Central memory CD8-positive, alpha-beta T cell (primary cell): ENCODE measurements around the gene TUBGCP6.

ENCODE experiments used
- ATAC-seq: fragments of 150-1000 bp; cut with Tn5 transposase; replicated peaks from 2 replicates; pipeline ENCODE4 v1.10.0; 2022; ENCODE audit warnings: mild to moderate bottlenecking, moderate FRiP score, moderate number of reproducible peaks; ENCODE audit not compliant: poor library complexity, severe bottlenecking; ENCODE audit errors: extremely low read depth
- DNase-seq, 2 donors: peaks; one replicate each; pipeline ENCODE4 v3.0.0; 2021; ENCODE audit warnings: low spot score in 2 of 2
- H3K27ac Mint-ChIP-seq: one replicate; pipeline ENCODE4 v1.8.0; 2022; ENCODE audit warnings: low read depth, mild to moderate bottlenecking, moderate library complexity, mixed read lengths
- H3K27me3 Mint-ChIP-seq: one replicate; pipeline ENCODE4 v1.8.0; 2022; ENCODE audit warnings: mixed read lengths
- H3K36me3 Mint-ChIP-seq: one replicate; pipeline ENCODE4 v1.8.0; 2022; ENCODE audit warnings: mild to moderate bottlenecking, moderate library complexity, mixed read lengths; ENCODE audit not compliant: insufficient read depth
- H3K4me1 Mint-ChIP-seq: one replicate; pipeline ENCODE4 v1.8.0; 2022; ENCODE audit warnings: mixed read lengths
- H3K4me3 Mint-ChIP-seq: one replicate; pipeline ENCODE4 v1.8.0; 2022; ENCODE audit warnings: mild to moderate bottlenecking, moderate library complexity, mixed read lengths
- H3K9me3 Mint-ChIP-seq: one replicate; pipeline ENCODE4 v1.8.0; 2022; ENCODE audit warnings: mixed read lengths

Gene TUBGCP6

DNA sequence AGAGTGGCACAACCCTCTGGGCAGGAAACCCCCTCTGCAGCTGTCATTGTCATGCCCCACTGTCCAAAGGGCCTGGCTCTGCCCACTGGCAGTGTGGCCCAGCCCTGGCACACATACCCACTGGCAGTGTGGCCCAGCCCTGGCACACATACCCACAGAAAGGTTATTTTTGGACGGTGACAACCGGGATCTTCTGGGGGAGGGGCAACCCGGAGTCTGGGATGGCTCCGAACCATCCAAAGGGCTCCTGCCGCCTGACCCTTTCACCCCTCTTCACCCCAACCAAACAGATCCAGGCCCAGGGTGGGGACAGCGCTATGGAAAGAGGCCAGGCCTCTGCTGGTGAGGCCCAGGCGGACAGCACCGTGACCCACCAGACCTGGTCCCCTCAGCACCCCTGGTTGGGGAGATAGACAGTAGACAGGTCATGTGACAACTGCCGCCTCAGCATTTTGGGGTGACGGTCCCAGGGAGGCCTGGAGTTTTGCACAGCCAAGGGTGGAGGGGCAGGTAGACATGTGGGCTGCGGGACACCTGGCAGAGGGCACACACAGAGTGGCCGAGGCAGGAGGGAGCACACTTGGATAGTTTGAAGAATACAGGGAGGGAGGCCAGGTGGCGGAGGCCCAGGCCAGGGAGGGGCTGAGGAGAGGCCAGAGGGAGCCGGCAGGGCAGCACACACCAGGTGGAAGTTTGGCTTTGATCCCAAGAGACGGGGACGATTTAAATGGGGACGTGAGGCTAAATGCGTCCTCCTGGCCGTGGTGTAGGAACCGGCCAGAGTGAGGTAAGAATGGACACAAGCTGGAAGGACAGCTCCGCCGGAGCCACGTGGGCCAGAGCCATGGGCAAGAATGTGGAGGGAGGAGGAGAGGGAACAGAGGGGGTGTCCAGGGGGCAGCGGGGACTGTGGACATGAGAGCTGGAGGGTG lies 13.8 kb upstream of the TUBGCP6 start:
- no peak for DNase-seq
- no peak for ATAC-seq
- Mint-ChIP-seq H3K27me3 (peaks cover 14% of the 10 kb centered on the region), H3K9me3 (no peaks in the 10 kb centered on the region), H3K36me3 (peaks cover 7% of the 10 kb centered on the region), H3K27ac (no peak overlapping the region), H3K4me3 (no peak overlapping the region), H3K4me1 (peaks cover 5% of the 10 kb centered on the region)

- H3K9me3 Mint-ChIP-seq: no peaks in the 10 kb centered on the region
- H3K4me3 Mint-ChIP-seq: no peak overlapping the region
- no peak for DNase-seq
- H3K27ac Mint-ChIP-seq: no peak overlapping the region
- H3K36me3 Mint-ChIP-seq: peaks cover 7% of the 10 kb centered on the region
- H3K4me1 Mint-ChIP-seq: peaks cover 5% of the 10 kb centered on the region
- ATAC-seq: no peak
- peaks cover 9% of the 10 kb centered on the region for H3K27me3 Mint-ChIP-seq
Measured at GRCh38 chr22:50257451-50258360, 12.9 kb upstream of the TUBGCP6 start.

- peaks cover 2% of the 10 kb centered on the region for H3K27me3 Mint-ChIP-seq
- no peaks in the 10 kb centered on the region for H3K9me3 Mint-ChIP-seq
- DNase-seq: no peak
- H3K36me3 Mint-ChIP-seq: peaks cover 7% of the 10 kb centered on the region
- no peak overlapping the region for H3K4me3 Mint-ChIP-seq
- peaks cover 2% of the 10 kb centered on the region for H3K4me1 Mint-ChIP-seq
- ATAC-seq: no peak
- H3K27ac Mint-ChIP-seq: no peak overlapping the region
Measured at GRCh38 chr22:50257041-50257440, 12.2 kb upstream of the TUBGCP6 start.

DNA sequence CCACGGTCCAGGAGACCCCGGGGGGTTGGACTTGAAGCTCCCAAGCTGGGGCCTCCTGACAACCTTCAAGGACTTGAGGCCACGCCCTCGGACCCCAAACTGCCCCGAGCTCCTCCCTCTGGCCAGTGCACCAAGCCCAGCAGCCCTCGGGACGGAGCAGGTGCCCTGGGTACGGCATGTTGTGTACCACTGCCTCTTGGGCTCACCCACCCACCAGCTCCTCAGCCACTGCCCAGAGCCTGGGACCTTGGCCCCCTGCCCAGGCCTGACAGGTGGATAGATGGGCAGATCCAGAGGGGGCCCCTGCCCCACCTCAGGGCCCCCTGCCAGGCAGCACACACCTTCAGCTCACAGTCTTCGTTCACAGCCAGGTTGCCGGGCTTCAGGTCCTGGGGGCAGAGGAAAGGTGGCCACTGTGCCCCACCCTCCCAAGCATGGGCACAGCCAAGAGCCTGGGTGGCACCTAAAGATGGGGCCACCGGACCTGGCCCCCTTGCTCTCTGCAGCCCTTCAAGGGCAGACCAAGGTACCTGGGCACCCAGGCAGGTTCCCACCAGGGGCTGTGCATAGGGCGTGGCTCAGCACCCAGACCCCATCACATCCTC lies 11.5 kb upstream of the TUBGCP6 start:
- no peak overlapping the region for H3K27ac Mint-ChIP-seq
- no peak overlapping the region for H3K4me3 Mint-ChIP-seq
- peaks cover 7% of the 10 kb centered on the region for H3K36me3 Mint-ChIP-seq
- DNase-seq (no peak), ATAC-seq (no peak)
- no peaks in the 10 kb centered on the region for H3K9me3 Mint-ChIP-seq
- H3K4me1 Mint-ChIP-seq: no peaks in the 10 kb centered on the region
- H3K27me3 Mint-ChIP-seq: no peaks in the 10 kb centered on the region

DNA sequence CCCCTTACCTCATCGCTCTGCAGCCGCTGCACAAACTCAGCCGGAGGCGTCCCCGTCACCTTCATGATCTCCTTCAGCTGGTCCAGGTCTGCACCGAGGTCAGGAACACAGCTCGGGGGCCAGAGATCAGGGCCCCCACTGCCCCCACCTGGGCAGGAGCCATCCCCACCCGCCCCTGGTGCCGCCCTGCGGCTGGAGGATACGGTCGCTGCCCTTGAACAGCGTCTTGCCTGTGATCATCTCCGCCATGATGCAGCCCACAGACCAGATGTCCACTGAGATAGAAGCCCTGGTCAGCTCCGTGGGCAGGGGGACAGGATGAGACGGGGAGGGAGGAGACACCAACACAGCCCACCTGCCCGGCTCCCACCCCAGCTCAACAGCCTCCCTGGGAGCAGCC lies 10.8 kb upstream of the TUBGCP6 start:
- Mint-ChIP-seq H3K4me1 (no peaks in the 10 kb centered on the region), H3K4me3 (no peak overlapping the region), H3K9me3 (no peaks in the 10 kb centered on the region), H3K27ac (no peak overlapping the region), H3K27me3 (no peaks in the 10 kb centered on the region), H3K36me3 (peaks cover 7% of the 10 kb centered on the region)
- ATAC-seq (no peak), DNase-seq (no peak)

GRCh38 chr22:50255099-50255498 lies 10.3 kb upstream of the TUBGCP6 start:
- H3K9me3 Mint-ChIP-seq: no peaks in the 10 kb centered on the region
- H3K36me3 Mint-ChIP-seq: peaks cover 10% of the 10 kb centered on the region
- H3K4me3 Mint-ChIP-seq: no peak overlapping the region
- peaks cover 3% of the 10 kb centered on the region for H3K4me1 Mint-ChIP-seq
- H3K27ac Mint-ChIP-seq: no peak overlapping the region
- H3K27me3 Mint-ChIP-seq: no peaks in the 10 kb centered on the region
- no peak for ATAC-seq
- DNase-seq: no peak

DNA sequence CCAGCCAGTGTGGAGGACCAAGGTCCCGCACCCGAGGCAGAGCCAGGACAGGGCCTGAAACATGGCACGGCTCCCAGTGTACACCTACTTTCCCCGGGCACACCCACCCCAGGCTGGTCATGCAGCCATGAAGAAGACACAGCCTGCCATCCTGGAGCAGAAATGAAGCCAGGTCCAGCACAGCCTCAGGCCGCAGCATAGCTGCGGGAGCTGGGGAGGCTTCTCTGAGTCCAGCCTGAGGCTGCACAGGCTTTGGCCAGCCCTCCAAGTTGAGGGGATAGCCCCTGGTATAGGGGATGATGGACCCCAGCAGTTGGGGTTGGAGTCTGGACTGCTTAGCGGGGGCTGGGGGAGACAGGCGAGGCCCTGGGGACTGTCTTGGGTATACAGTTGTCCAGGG lies 9.1 kb upstream of the TUBGCP6 start:
- peaks cover 8% of the 10 kb centered on the region for H3K4me1 Mint-ChIP-seq
- peaks cover 10% of the 10 kb centered on the region for H3K36me3 Mint-ChIP-seq
- H3K4me3 Mint-ChIP-seq: no peak overlapping the region

GRCh38 chr22:50253046-50253915 lies 8.5 kb upstream of the TUBGCP6 start:
- peaks cover 8% of the 10 kb centered on the region for H3K4me1 Mint-ChIP-seq

More for the DNA sequence above, 9.1 kb upstream of the TUBGCP6 start:
- Mint-ChIP-seq H3K9me3 (no peaks in the 10 kb centered on the region), H3K27me3 (no peaks in the 10 kb centered on the region), H3K27ac (peak overlapping the region; percentile 32)
- DNase-seq (no peak), ATAC-seq (no peak)

DNA sequence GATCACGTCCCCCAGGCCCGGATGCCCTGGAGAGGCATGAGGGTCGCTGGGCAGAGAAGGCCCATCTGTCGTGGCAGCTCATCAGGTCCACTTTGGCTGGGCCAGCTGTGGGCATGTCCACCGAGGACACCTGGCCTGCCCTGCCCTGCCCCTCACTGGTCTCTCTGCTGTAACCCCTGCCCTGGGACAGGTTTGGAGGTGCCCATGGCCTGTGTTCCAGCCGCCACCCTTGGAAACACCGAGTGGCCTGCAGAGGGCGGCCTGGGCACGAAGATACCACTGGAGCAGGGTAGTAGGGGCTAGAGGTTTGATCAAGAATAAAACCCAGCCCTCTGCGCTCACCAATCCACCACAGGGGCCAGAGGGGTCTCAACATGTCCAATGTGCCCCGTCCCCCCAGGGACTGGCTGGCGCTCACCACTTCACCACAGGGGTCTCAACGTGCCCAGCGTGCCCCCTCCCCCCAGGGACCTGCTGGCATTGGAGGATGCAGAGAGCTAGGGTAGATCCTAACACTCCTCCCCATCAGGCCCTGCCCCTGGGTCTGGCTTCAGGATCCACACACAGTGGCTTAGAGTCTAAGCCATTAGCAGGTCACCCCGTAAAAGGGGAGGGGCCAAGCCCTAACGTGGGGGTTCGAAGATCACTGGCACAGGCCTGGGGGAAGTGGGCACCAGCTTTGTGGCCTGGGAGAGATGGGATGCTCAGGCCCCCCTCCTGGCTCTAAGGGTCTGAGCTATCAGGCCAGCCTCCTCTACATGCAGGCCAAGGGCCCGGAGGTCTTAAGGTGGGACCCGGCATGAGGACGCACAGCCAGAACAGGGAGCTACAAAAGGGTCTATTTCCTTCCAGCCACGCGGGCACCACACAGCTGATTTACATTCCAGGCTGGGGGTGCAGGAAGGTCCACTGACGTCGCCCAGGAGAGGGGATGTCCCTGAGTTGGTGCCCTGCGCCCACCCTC lies 7.5 kb upstream of the TUBGCP6 start:
- no peaks in the 10 kb centered on the region for H3K9me3 Mint-ChIP-seq
- DNase-seq (peak; percentile 54 to 56), ATAC-seq (peak; percentile 74)
- peak overlapping the region; percentile 10 for H3K27ac Mint-ChIP-seq
- H3K36me3 Mint-ChIP-seq: peaks cover 12% of the 10 kb centered on the region
- peak overlapping the region; percentile 38 for H3K4me3 Mint-ChIP-seq
- peaks cover 15% of the 10 kb centered on the region for H3K4me1 Mint-ChIP-seq
- no peaks in the 10 kb centered on the region for H3K27me3 Mint-ChIP-seq

More at GRCh38 chr22:50253046-50253915, 8.5 kb upstream of the TUBGCP6 start:
- H3K4me3 Mint-ChIP-seq: no peak overlapping the region
- DNase-seq (no peak), ATAC-seq (no peak)
- H3K27ac Mint-ChIP-seq: peak overlapping the region; percentile 32
- no peaks in the 10 kb centered on the region for H3K9me3 Mint-ChIP-seq
- H3K36me3 Mint-ChIP-seq: peaks cover 8% of the 10 kb centered on the region
- no peaks in the 10 kb centered on the region for H3K27me3 Mint-ChIP-seq

DNA sequence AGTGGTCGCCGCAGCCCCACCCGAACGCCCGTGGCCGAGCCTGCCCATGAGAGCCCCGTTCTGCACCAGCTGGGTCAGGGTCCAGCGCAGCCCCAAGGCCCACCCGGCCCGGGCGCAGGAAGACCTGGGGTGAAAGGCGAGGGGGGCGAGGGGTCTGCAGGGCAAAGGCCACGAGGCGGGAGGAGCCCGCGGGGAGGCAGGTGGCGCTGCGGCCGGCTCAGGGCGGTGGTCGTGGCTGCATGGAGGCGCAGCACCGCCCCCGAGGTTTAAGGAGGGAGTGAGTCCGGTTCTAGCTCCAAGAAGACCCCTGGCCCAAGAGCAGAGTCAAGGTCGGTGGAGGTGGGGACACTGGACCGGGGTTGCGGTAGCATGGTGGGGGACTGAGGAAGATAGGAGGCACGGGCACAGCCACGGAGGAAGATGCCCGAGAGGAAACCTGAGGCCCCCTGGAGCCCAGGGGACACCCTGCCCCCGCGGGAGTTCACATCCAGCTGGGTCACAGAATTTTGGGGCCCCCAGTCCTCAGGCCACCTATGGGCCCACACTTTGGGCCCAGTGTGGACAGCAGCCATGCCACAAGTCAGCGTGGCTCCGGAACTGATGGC lies 6.8 kb upstream of the TUBGCP6 start:
- Mint-ChIP-seq H3K4me1 (peaks cover 17% of the 10 kb centered on the region), H3K4me3 (peak overlapping the region; percentile 70), H3K9me3 (no peaks in the 10 kb centered on the region), H3K36me3 (peaks cover 16% of the 10 kb centered on the region), H3K27me3 (no peaks in the 10 kb centered on the region), H3K27ac (no peak overlapping the region)
- ATAC-seq (peak; percentile 3), DNase-seq (no peak)
